Activated T-cell treated with anti-CD3 and anti-CD28 coated beads, Interleukin-2, amount 50 U/mL, for 72 hours (primary cell): Measurements from ENCODE around the gene PLEKHG4B. TPM values are rescaled to one million over a fixed set of nuclear protein-coding genes. Genes with fewer than 3 reads are reported as not detected.
A peak's percentile ranks its signal among the peaks of the same experiment; 100 is the strongest.

Experiments
- ATAC-seq, 2 donors: fragments of 150-1000 bp; cut with Tn5 transposase; replicated peaks in 1 of 2; 2 replicates each; pipeline ENCODE4 v1.10.0; 2021; ENCODE audit warnings: moderate library complexity in 2 of 2, mild to moderate bottlenecking in 1 of 2
- DNase-seq, 2 donors: peaks; one replicate each; pipeline ENCODE4 v3.0.0; 2021 to 2022; ENCODE audit warnings: mixed read lengths in 1 of 2
- H3K27ac Mint-ChIP-seq: one replicate; pipeline ENCODE4 v1.8.0; 2022; ENCODE audit warnings: mild to moderate bottlenecking, moderate library complexity, mixed read lengths
- H3K27me3 Mint-ChIP-seq: one replicate; pipeline ENCODE4 v1.8.0; 2022; ENCODE audit warnings: low read depth, mixed read lengths
- H3K36me3 Mint-ChIP-seq, 2 donors: one replicate each; pipeline ENCODE4 v1.8.0; 2022; ENCODE audit warnings: mixed read lengths in 2 of 2, mild to moderate bottlenecking in 1 of 2; ENCODE audit not compliant: insufficient read depth in 2 of 2
- H3K4me1 Mint-ChIP-seq: one replicate; pipeline ENCODE4 v1.8.0; 2022; ENCODE audit warnings: low read depth, mixed read lengths
- H3K4me3 Mint-ChIP-seq, 2 donors: one replicate each; pipeline ENCODE4 v1.8.0; 2022; ENCODE audit warnings: mild to moderate bottlenecking in 2 of 2, mixed read lengths in 2 of 2, moderate library complexity in 2 of 2
- H3K9me3 Mint-ChIP-seq, 2 donors: one replicate each; pipeline ENCODE4 v1.8.0; 2022; ENCODE audit warnings: mixed read lengths in 2 of 2
- total RNA-seq, 2 donors: library from RNA; stranded (reverse); gene quantifications; one replicate each; pipeline ENCODE4 v1.2.3, GENCODE V29; 2022

PLEKHG4B gene
- total RNA-seq, 2 donors from 2014 or later, result not detected

GRCh38 chr5:199950-200645, 108.1 kb downstream of the PLEKHG4B start:
- DNase-seq (no peak), ATAC-seq (no peak)
- Mint-ChIP-seq H3K27me3 (no peaks in the 10 kb centered on the region), H3K36me3 (peaks cover 2 to 6% of the 10 kb centered on the region in 2 donors), H3K4me3 (no peak overlapping the region), H3K9me3 (no peaks in the 10 kb centered on the region), H3K4me1 (no peaks in the 10 kb centered on the region), H3K27ac (no peak overlapping the region)

DNA sequence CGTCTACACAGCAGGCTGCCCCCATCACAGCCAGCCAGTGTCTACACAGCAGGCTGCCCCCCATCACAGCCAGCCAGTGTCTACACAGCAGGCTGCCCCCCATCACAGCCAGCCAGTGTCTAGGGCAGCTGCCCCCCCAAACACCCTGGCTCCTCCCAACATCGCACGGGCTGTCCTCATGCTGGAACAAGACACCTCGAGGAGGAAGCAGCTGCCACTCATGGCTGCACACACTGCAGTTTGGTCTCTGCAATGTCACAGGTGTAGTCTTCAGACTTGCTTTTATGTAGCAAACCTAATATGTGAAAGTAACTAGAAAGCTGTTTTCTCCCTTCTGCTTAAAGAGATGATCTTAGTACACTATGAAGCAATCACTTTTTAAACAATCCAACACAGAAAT, 109.0 kb downstream of the PLEKHG4B start:
- H3K4me1 Mint-ChIP-seq, result no peaks in the 10 kb centered on the region

DNA sequence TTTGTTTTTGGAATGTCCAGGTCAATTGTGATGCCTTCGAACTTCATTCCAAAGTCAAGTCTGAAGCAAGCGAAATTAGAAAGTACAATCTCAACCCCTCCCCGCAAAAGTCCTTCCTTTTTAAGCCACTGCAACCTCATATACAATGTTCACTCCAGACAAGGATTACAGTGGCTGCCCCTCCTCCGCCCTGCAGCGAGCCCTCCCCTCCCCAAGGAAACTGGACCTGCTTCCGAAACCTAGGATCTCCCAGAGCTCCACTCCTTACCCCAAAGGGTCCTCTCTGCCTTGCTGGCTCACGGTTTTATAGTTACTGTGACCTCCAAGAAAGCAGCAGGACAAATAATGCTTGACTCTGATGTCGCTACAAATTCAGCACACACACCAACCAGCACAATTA, 109.7 kb downstream of the PLEKHG4B start:
- DNase-seq (no peak), ATAC-seq (no peak)
- peaks cover 3 to 14% of the 10 kb centered on the region in 2 donors for H3K36me3 Mint-ChIP-seq
- H3K27ac Mint-ChIP-seq, result no peak overlapping the region
- no peaks in the 10 kb centered on the region for H3K4me1 Mint-ChIP-seq
- H3K4me3 Mint-ChIP-seq, result no peak overlapping the region
- no peaks in the 10 kb centered on the region for H3K27me3 Mint-ChIP-seq
- H3K9me3 Mint-ChIP-seq, result no peaks in the 10 kb centered on the region

More for the DNA sequence above, 109.0 kb downstream of the PLEKHG4B start:
- H3K27me3 Mint-ChIP-seq, result no peaks in the 10 kb centered on the region
- H3K27ac Mint-ChIP-seq, result no peak overlapping the region
- DNase-seq (no peak), ATAC-seq (no peak)
- no peak overlapping the region for H3K4me3 Mint-ChIP-seq
- peaks cover 3 to 14% of the 10 kb centered on the region in 2 donors for H3K36me3 Mint-ChIP-seq
- H3K9me3 Mint-ChIP-seq, result no peaks in the 10 kb centered on the region

GRCh38 chr5:203246-203930, 111.4 kb downstream of the PLEKHG4B start:
- ATAC-seq (no peak), DNase-seq (no peak)
- Mint-ChIP-seq H3K27me3 (no peaks in the 10 kb centered on the region), H3K36me3 (peaks cover 7 to 21% of the 10 kb centered on the region in 2 donors), H3K9me3 (no peaks in the 10 kb centered on the region), H3K4me1 (no peaks in the 10 kb centered on the region), H3K27ac (no peak overlapping the region), H3K4me3 (no peak overlapping the region)

DNA sequence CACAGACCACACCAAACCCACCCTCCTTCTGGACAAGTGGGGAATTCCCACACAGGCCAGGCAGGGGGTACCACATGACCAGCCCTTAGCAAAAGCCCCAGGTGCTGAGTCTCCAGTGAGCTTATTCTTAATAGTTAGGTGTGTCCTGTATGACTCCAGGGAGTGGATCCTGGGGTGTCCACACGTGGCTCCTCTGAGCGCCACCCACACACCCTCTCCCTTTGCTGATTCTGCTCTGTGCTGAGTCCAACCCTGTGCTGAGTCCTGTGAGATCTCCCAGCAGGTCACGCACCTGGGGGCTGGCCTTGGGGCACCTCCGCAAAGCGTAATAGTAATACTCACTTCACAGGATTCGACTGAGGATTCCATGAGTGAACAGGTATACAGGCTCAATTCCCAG, 112.0 kb downstream of the PLEKHG4B start:
- Mint-ChIP-seq H3K9me3 (no peaks in the 10 kb centered on the region), H3K27me3 (no peaks in the 10 kb centered on the region), H3K4me1 (no peaks in the 10 kb centered on the region), H3K36me3 (peaks cover 7 to 21% of the 10 kb centered on the region in 2 donors), H3K27ac (no peak overlapping the region), H3K4me3 (no peak overlapping the region)
- DNase-seq (no peak), ATAC-seq (no peak)

GRCh38 chr5:204462-204861, 112.5 kb downstream of the PLEKHG4B start:
- Mint-ChIP-seq H3K9me3 (no peaks in the 10 kb centered on the region), H3K27me3 (no peaks in the 10 kb centered on the region), H3K4me1 (peaks cover under 1% of the 10 kb centered on the region), H3K36me3 (peaks cover 7 to 21% of the 10 kb centered on the region in 2 donors), H3K27ac (no peak overlapping the region), H3K4me3 (no peak overlapping the region)
- DNase-seq, result no peak
- ATAC-seq, result no peak

- DNase-seq (no peak), ATAC-seq (no peak)
- H3K4me1 Mint-ChIP-seq, result peaks cover 7% of the 10 kb centered on the region
- H3K9me3 Mint-ChIP-seq, result no peaks in the 10 kb centered on the region
- H3K36me3 Mint-ChIP-seq, result peaks cover 7 to 21% of the 10 kb centered on the region in 2 donors
- H3K27ac Mint-ChIP-seq, result no peak overlapping the region
- H3K4me3 Mint-ChIP-seq, result no peak overlapping the region
- H3K27me3 Mint-ChIP-seq, result no peaks in the 10 kb centered on the region
Measured at GRCh38 chr5:204966-205670, 113.2 kb downstream of the PLEKHG4B start.

DNA sequence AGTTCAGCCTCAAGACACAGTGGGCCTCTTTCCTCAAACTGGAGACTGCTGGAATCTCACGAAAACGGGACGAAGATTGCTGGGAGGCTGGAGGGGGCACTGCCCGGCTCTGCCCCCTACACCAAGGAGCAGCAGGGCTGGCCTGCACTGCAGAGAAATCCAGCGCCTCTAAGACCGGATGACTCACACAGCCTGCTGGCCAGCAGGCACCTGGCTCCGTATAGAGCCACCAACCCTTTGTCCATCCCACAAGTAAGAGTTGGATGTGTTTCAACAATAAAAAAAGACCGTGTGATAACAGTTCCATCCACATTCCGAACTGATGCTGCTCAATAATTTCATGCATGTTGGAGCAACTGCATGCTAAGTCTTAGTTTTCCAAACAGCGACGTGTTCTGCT, 114.4 kb downstream of the PLEKHG4B start:
- Mint-ChIP-seq H3K9me3 (no peaks in the 10 kb centered on the region), H3K4me3 (no peak overlapping the region), H3K27me3 (no peaks in the 10 kb centered on the region), H3K4me1 (peaks cover 12% of the 10 kb centered on the region), H3K36me3 (peaks cover 7 to 21% of the 10 kb centered on the region in 2 donors), H3K27ac (no peak overlapping the region)
- no peak for ATAC-seq
- no peak for DNase-seq

DNA sequence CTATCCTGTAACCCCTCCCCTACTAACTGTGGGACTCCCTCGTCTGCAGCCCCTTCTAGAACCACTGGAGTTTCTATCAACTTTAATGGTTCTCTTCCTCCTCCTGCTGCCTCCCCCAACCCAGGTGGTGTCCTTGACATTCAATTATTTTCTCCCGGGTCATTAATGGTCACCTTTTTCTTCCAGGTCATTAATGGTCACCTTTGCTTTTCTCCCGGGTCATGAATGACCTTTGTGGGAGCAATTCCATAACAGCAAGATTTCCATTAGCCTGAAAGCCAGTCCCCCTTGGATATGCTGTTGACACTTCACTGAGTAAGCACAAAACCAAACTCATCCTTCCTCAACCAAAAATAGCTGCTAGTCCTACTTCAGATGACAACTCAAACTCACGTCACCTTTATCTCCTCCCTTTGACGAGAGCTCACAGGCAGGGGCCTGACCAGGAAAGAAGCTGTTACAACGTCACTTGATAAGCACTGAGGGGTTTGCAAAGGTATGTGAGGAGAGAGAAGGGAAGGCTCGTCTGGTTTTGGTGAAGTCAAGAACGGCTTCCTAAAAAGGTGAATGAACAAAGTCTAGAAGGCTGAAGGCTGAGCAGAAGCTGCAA, 115.1 kb downstream of the PLEKHG4B start:
- no peaks in the 10 kb centered on the region for H3K27me3 Mint-ChIP-seq
- ATAC-seq (no peak), DNase-seq (no peak)
- peaks cover 7 to 21% of the 10 kb centered on the region in 2 donors for H3K36me3 Mint-ChIP-seq
- peaks cover 12% of the 10 kb centered on the region for H3K4me1 Mint-ChIP-seq
- H3K27ac Mint-ChIP-seq, result no peak overlapping the region
- H3K4me3 Mint-ChIP-seq, result no peak overlapping the region
- no peaks in the 10 kb centered on the region for H3K9me3 Mint-ChIP-seq

DNA sequence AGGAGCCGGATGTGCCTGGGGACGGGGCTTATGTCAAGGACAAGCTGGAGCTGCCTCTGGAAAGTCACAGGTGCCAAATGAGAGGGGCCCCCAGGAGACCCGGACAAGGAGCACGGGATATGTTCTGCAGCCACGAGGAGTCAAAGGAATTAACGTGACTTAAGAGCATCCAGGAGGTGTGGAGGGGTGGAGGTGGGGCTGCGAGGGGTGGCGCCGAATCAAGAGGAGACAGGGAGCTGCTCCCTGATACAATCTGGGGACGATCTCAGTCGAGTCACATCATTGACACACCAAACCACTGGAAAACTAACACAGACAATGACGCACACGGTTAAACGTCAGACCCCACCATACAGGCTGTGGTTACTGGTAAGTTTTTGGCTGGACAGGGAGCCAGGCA, 115.6 kb downstream of the PLEKHG4B start:
- H3K9me3 Mint-ChIP-seq, result no peaks in the 10 kb centered on the region
- H3K27ac Mint-ChIP-seq, result no peak overlapping the region

DNA sequence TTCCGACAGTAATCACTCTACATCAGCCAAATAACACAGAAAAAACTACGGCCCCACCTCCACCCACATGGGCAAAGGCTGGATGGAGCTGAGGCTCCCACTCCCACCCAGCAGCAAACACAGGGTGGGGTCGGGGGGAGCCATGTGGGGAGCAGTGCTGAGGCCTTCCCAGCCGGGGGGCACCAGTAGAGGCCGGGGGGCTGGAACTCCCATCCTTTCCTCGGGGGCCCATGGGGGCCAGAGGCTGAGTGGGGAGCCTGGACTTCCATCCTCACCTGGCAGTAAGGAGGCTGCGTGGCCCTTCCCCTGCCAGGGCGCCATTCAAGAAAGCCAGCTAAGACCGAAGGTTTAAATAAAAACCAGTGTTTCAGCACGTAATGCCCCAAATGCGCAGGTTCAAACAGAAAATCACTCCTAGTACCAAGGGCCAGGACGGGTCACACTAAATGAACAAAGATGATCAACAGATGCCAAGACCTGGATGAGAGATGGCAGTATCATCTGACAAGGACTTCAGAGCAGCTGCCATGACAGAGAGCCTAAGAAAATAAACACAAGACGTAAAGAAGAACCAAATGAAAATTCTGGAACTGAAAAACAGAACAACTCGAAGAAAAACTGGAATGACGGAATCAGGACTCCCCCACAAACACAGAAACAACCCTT, 116.6 kb downstream of the PLEKHG4B start:
- H3K9me3 Mint-ChIP-seq, result no peaks in the 10 kb centered on the region
- H3K4me3 Mint-ChIP-seq, result peak overlapping the region in 1 of 2 donors; percentile 11
- H3K4me1 Mint-ChIP-seq, result peaks cover 14% of the 10 kb centered on the region
- H3K36me3 Mint-ChIP-seq, result peaks cover 7 to 21% of the 10 kb centered on the region in 2 donors
- no peak for DNase-seq
- no peaks in the 10 kb centered on the region for H3K27me3 Mint-ChIP-seq
- no peak for ATAC-seq
- peak overlapping the region; percentile 11 for H3K27ac Mint-ChIP-seq

More for the DNA sequence above, 115.6 kb downstream of the PLEKHG4B start:
- DNase-seq, result no peak
- peaks cover 7 to 21% of the 10 kb centered on the region in 2 donors for H3K36me3 Mint-ChIP-seq
- H3K4me3 Mint-ChIP-seq, result no peak overlapping the region
- H3K4me1 Mint-ChIP-seq, result peaks cover 12% of the 10 kb centered on the region
- H3K27me3 Mint-ChIP-seq, result no peaks in the 10 kb centered on the region
- ATAC-seq, result no peak

GRCh38 chr5:213803-214395, 121.9 kb downstream of the PLEKHG4B start:
- Mint-ChIP-seq H3K27me3 (no peaks in the 10 kb centered on the region), H3K9me3 (no peaks in the 10 kb centered on the region), H3K4me3 (peak overlapping the region; percentile 63 to 73), H3K36me3 (peaks cover 7 to 17% of the 10 kb centered on the region in 2 donors), H3K27ac (peak overlapping the region; percentile 63), H3K4me1 (peaks cover 49% of the 10 kb centered on the region)
- DNase-seq (no peak), ATAC-seq (no peak)
